22Rv1 (cell line): ENCODE measurements around the gene TNXB.

Experiments used
- CTCF ChIP-seq: fragments of 450-650 bp; IDR thresholded peaks from 2 replicates; pipeline ENCODE4 v1.5.1; 2017; ENCODE audit warnings: mild to moderate bottlenecking
- ZFX ChIP-seq: fragments of 450-650 bp; IDR thresholded peaks from 2 replicates; pipeline ENCODE4 v1.6.1; 2017; ENCODE audit warnings: antibody characterized with exemption, borderline replicate concordance

GRCh38 chr6:32069878-32070515, 39.1 kb downstream of the TNXB start:
- TF ChIP-seq CTCF (no peak), ZFX (no peak)
